Measurements from ENCODE around the gene HSF4. TPM values are rescaled to one million over a fixed set of nuclear protein-coding genes. Genes with fewer than 3 reads are reported as not detected.

The HSF4 gene
- total RNA-seq, 1 donor = 5.8 TPM

GRCh38 chr16:67191995-67192681 is 27.6 kb downstream of the HSF4 start, which contains the start of gene E2F4:
Gene E2F4 (plus strand): TSS chr16:67192155. CDS start chr16:67192228, 73 bp downstream.
- Histone ChIP-seq H3K27me3 (ENCODE audit: insufficient read depth, low read length) (no peaks in the 10 kb centered on the region), H3K4me3 (ENCODE audit: insufficient read depth, low read length) (peak within 1 kb of the TSS; percentile 88), H3K27ac (ENCODE audit: low read depth, low read length) (peak within 1 kb of the TSS; percentile 76), H3K36me3 (ENCODE audit: insufficient read depth, low read length) (peaks cover 38% of the 10 kb centered on the region), H3K4me2 (ENCODE audit: insufficient read depth, low read length) (peak within 1 kb of the TSS; percentile 98), H4K20me1 (ENCODE audit: insufficient read depth, low read length) (peaks cover 36% of the 10 kb centered on the region), H2AFZ (ENCODE audit: low read length) (peak within 1 kb of the TSS; percentile 45), H3K79me2 (ENCODE audit: insufficient read depth, low read length) (peaks cover 42% of the 10 kb centered on the region), H3K4me1 (ENCODE audit: insufficient read depth, low read length) (peaks cover 30% of the 10 kb centered on the region), H3K9me3 (ENCODE audit: low read depth, low read length) (no peaks in the 10 kb centered on the region)
- peak; percentile 100 for DNase-seq (ENCODE audit: insufficient read length, low spot score, missing footprints)
- no peak for TF ChIP-seq CTCF (IDR thresholded peaks at IDR 0.05; ENCODE audit: extremely low read depth, low read depth, low read length)

- Histone ChIP-seq H3K36me3 (ENCODE audit: insufficient read depth, low read length) (peaks cover 45% of the 10 kb centered on the region), H2AFZ (ENCODE audit: low read length) (no peak overlapping the region), H3K79me2 (ENCODE audit: insufficient read depth, low read length) (peaks cover 42% of the 10 kb centered on the region), H3K27me3 (ENCODE audit: insufficient read depth, low read length) (no peaks in the 10 kb centered on the region), H3K4me1 (ENCODE audit: insufficient read depth, low read length) (peaks cover 30% of the 10 kb centered on the region), H3K9me3 (ENCODE audit: low read depth, low read length) (no peaks in the 10 kb centered on the region), H3K4me3 (ENCODE audit: insufficient read depth, low read length) (peak overlapping the region; percentile 88), H4K20me1 (ENCODE audit: insufficient read depth, low read length) (peaks cover 38% of the 10 kb centered on the region), H3K27ac (ENCODE audit: low read depth, low read length) (peak overlapping the region; percentile 76), H3K4me2 (ENCODE audit: insufficient read depth, low read length) (peak overlapping the region; percentile 98)
- DNase-seq (ENCODE audit: insufficient read length, low spot score, missing footprints) = no peak
- no peak for TF ChIP-seq CTCF (IDR thresholded peaks at IDR 0.05; ENCODE audit: extremely low read depth, low read depth, low read length)
Observed at GRCh38 chr16:67192781-67193361, 28.3 kb downstream of the HSF4 start.

- Histone ChIP-seq H3K36me3 (ENCODE audit: insufficient read depth, low read length) (peaks cover 49% of the 10 kb centered on the region), H4K20me1 (ENCODE audit: insufficient read depth, low read length) (peaks cover 44% of the 10 kb centered on the region), H3K4me3 (ENCODE audit: insufficient read depth, low read length) (peak overlapping the region; percentile 88), H2AFZ (ENCODE audit: low read length) (no peak overlapping the region), H3K27ac (ENCODE audit: low read depth, low read length) (peak overlapping the region; percentile 76), H3K4me1 (ENCODE audit: insufficient read depth, low read length) (peaks cover 30% of the 10 kb centered on the region), H3K4me2 (ENCODE audit: insufficient read depth, low read length) (peak overlapping the region; percentile 98), H3K9me3 (ENCODE audit: low read depth, low read length) (no peaks in the 10 kb centered on the region), H3K79me2 (ENCODE audit: insufficient read depth, low read length) (peaks cover 42% of the 10 kb centered on the region), H3K27me3 (ENCODE audit: insufficient read depth, low read length) (no peaks in the 10 kb centered on the region)
- DNase-seq (ENCODE audit: insufficient read length, low spot score, missing footprints) = peak; percentile 59
- no peak for TF ChIP-seq CTCF (IDR thresholded peaks at IDR 0.05; ENCODE audit: extremely low read depth, low read depth, low read length)
Observed at GRCh38 chr16:67193536-67193935, 29.0 kb downstream of the HSF4 start.

- Histone ChIP-seq H3K4me2 (ENCODE audit: insufficient read depth, low read length) (peak overlapping the region; percentile 98), H4K20me1 (ENCODE audit: insufficient read depth, low read length) (peaks cover 46% of the 10 kb centered on the region), H3K27me3 (ENCODE audit: insufficient read depth, low read length) (no peaks in the 10 kb centered on the region), H3K27ac (ENCODE audit: low read depth, low read length) (no peak overlapping the region), H3K79me2 (ENCODE audit: insufficient read depth, low read length) (peaks cover 42% of the 10 kb centered on the region), H3K9me3 (ENCODE audit: low read depth, low read length) (no peaks in the 10 kb centered on the region), H3K4me3 (ENCODE audit: insufficient read depth, low read length) (no peak overlapping the region), H3K36me3 (ENCODE audit: insufficient read depth, low read length) (peaks cover 49% of the 10 kb centered on the region), H3K4me1 (ENCODE audit: insufficient read depth, low read length) (peaks cover 30% of the 10 kb centered on the region), H2AFZ (ENCODE audit: low read length) (no peak overlapping the region)
- no peak for TF ChIP-seq CTCF (IDR thresholded peaks at IDR 0.05; ENCODE audit: extremely low read depth, low read depth, low read length)
- no peak for DNase-seq (ENCODE audit: insufficient read length, low spot score, missing footprints)
Observed at GRCh38 chr16:67194260-67194659, 29.7 kb downstream of the HSF4 start.

Data from osteoblast (primary cell).